ENCODE measurements around the gene AKT1S1. TPM values are rescaled to one million over a fixed set of nuclear protein-coding genes. Genes with fewer than 3 reads are reported as not detected.

AKT1S1 gene
- total and polyA plus RNA-seq, 2 of the 13 experiments (the other 11 are each of a cell fraction or from before 2014, with no cell fraction given), result 13.5 to 27.8 TPM

- TF ChIP-seq ZBTB4 (CRISPR knock-in tag; IDR thresholded peaks at IDR 0.05; ENCODE audit: borderline replicate concordance) (no peak), SOX6 (IDR thresholded peaks at IDR 0.05) (no peak), SOX6 (CRISPR knock-in tag; IDR thresholded peaks at IDR 0.05) (no peak), XRCC5 (optimal IDR thresholded peaks at IDR 0.05; ENCODE audit: low read length) (no peak), MEF2D (CRISPR knock-in tag; IDR thresholded peaks at IDR 0.05) (no peak), PAXIP1 (CRISPR knock-in tag; conservative IDR thresholded peaks at IDR 0.05) (no peak), ZNF816 (CRISPR knock-in tag; IDR thresholded peaks at IDR 0.05; ENCODE audit: borderline replicate concordance) (no peak), RARA (CRISPR knock-in tag; IDR thresholded peaks at IDR 0.05) (no peak), SETDB1 (CRISPR knock-in tag; IDR thresholded peaks at IDR 0.05; ENCODE audit: borderline replicate concordance) (no peak)
- TF ChIP-seq, protein P1, sequence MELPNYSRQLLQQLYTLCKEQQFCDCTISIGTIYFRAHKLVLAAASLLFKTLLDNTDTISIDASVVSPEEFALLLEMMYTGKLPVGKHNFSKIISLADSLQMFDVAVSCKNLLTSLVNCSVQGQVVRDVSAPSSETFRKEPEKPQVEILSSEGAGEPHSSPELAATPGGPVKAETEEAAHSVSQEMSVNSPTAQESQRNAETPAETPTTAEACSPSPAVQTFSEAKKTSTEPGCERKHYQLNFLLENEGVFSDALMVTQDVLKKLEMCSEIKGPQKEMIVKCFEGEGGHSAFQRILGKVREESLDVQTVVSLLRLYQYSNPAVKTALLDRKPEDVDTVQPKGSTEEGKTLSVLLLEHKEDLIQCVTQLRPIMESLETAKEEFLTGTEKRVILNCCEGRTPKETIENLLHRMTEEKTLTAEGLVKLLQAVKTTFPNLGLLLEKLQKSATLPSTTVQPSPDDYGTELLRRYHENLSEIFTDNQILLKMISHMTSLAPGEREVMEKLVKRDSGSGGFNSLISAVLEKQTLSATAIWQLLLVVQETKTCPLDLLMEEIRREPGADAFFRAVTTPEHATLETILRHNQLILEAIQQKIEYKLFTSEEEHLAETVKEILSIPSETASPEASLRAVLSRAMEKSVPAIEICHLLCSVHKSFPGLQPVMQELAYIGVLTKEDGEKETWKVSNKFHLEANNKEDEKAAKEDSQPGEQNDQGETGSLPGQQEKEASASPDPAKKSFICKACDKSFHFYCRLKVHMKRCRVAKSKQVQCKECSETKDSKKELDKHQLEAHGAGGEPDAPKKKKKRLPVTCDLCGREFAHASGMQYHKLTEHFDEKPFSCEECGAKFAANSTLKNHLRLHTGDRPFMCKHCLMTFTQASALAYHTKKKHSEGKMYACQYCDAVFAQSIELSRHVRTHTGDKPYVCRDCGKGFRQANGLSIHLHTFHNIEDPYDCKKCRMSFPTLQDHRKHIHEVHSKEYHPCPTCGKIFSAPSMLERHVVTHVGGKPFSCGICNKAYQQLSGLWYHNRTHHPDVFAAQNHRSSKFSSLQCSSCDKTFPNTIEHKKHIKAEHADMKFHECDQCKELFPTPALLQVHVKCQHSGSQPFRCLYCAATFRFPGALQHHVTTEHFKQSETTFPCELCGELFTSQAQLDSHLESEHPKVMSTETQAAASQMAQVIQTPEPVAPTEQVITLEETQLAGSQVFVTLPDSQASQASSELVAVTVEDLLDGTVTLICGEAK (IDR thresholded peaks at IDR 0.05), result no peak
- TF ChIP-seq, protein P1 (CRISPR knock-in tag; IDR thresholded peaks at IDR 0.05), result no peak
Observed at GRCh38 chr19:49845414-49845813, 31.7 kb downstream of the AKT1S1 start (continued).
